Peyer's patch (tissue), 4 donors: Measurements from ENCODE around the gene AP5S1.

Experiments used
- POLR2A ChIP-seq, 2 donors: fragments of 450-650 bp; IDR thresholded peaks; one replicate each; pipeline ENCODE4 v1.5.1; 2017; ENCODE audit warnings: antibody characterized with exemption in 2 of 2, mild to moderate bottlenecking in 2 of 2, moderate library complexity in 2 of 2
- TF ChIP-seq, protein P1 (sequence below), 6 experiments: fragments of 450-650 bp in 4 of 6; fragments of 200-600 bp in 2 of 6; sonication (generic) in 1 of 6; IDR thresholded peaks; one replicate each; pipeline ENCODE4 v1.5.1; 2017 to 2019; ENCODE audit warnings: antibody characterized with exemption in 6 of 6, mild to moderate bottlenecking in 3 of 6, moderate library complexity in 1 of 6

DNA sequence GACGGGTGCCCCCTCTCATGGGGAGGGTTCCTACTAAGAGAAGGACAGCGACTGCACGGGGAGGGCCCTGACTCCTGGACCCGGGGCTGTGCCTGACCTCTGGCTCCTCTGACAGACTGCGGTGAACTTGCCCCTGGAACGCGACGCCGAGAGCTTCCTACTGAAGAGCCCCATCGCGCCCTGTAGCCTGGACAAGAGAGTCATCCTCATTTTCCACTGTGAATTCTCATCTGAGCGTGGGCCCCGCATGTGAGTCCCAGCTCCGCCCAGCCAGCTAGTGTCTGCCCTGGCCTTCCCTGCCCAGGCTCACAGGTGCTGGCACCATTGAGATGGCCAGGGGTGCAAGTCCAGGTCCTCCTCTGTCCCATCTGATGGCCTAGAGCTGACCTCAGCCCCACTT lies 17.1 kb upstream of the AP5S1 start:
- no peak for TF ChIP-seq POLR2A (IDR thresholded peaks at IDR 0.05)
- TF ChIP-seq, protein P1, sequence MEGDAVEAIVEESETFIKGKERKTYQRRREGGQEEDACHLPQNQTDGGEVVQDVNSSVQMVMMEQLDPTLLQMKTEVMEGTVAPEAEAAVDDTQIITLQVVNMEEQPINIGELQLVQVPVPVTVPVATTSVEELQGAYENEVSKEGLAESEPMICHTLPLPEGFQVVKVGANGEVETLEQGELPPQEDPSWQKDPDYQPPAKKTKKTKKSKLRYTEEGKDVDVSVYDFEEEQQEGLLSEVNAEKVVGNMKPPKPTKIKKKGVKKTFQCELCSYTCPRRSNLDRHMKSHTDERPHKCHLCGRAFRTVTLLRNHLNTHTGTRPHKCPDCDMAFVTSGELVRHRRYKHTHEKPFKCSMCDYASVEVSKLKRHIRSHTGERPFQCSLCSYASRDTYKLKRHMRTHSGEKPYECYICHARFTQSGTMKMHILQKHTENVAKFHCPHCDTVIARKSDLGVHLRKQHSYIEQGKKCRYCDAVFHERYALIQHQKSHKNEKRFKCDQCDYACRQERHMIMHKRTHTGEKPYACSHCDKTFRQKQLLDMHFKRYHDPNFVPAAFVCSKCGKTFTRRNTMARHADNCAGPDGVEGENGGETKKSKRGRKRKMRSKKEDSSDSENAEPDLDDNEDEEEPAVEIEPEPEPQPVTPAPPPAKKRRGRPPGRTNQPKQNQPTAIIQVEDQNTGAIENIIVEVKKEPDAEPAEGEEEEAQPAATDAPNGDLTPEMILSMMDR (IDR thresholded peaks at IDR 0.05): no peak
